Activated CD4-positive, CD25-positive, alpha-beta regulatory T cell (primary cell): Measurements from ENCODE around the gene OXA1L.
A peak's percentile ranks its signal among the peaks of the same experiment; 100 is the strongest.
"Not testable (repeated sequence)": the region's sequence is repeated elsewhere in the genome, so short reads cannot be mapped to it uniquely, and the experiment has no call there.

Experiments
- DNase-seq, 4 experiments: peaks; one replicate each; lab custom pipeline; 2025; lab: John Stamatoyannopoulos, UW

The OXA1L gene

DNA sequence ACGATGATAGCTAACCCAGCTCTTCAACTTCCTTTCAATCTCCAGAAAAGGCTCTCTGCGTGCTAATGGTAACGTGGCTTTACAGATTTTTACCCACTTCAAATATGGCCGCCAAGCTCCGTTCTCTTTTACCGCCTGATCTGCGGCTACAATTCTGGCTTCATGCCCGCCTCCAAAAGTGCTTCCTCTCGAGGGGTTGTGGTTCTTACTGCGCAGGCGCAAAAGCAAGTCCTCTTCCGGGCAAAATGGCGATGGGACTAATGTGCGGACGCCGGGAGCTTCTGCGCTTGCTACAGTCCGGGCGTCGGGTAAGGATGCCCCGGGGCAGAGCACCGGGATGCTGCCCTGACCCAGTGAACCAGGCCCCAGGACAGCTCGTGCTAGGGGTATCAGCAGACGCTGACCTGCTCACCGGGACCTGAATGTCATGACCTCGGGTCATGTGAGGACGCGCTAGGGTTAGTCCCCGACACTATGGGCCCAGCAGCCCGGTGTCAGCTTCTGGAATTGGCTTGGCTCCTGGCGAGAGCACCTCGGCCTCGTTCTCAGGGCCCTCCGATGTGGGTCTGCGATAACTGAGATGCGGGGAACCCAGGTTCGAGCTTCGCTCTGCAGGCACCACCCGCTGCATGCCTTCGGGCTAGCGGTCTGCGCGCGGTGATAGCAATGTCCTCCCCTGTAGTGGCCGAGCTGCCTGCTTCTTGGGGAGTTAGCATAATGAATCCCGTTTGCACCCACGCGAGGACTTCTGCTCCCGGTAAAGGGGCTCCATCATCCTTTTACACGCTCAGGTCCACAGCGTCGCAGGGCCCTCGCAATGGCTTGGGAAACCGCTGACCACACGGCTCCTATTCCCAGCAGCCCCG lies at the start of gene OXA1L:
Gene OXA1L, plus strand, starts transcription at position 232 of the 866 bp plus-strand sequence. Its CDS starts 14 bp downstream, at position 246.
- DNase-seq = peak; percentile 85 to 91 (median 86)

DNA sequence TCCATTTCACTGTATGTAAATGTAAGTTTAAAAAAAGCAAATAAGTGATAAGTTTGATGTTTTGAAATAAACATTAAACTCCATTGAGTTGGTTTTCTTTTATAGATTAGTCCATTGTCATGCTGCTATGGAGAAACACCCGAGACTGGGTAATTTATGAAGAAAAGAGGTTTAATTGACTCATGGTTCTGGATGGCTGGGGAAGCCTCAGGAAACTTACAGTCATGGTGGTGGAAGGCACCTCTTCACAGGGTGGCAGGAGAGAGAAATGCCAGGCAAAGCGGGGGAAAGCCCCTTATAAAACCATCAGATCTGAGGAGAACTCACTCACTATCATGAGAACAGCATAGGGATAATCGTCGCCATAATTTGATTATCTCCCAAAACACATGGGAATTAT lies 48.4 kb upstream of the OXA1L start:
- no peak for DNase-seq

DNA sequence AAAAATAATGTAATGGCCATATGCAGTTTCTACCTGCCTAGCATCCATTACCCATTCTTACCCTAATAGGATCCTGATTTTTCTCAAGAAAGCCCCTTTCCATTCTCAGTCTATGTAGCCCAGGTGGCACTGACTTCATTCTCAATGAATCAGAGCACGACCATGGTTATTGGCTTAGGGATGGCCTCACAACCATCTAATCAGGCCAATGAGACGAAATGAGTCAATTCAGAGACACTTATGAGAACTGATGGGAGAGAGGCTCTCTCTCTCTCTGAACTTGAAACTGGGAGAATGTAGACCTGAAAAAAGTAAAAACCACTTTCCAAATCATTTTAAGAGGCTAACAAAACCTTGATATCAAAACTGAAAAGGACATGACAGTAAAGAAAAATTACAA lies 45.3 kb upstream of the OXA1L start:
- DNase-seq = no peak

DNA sequence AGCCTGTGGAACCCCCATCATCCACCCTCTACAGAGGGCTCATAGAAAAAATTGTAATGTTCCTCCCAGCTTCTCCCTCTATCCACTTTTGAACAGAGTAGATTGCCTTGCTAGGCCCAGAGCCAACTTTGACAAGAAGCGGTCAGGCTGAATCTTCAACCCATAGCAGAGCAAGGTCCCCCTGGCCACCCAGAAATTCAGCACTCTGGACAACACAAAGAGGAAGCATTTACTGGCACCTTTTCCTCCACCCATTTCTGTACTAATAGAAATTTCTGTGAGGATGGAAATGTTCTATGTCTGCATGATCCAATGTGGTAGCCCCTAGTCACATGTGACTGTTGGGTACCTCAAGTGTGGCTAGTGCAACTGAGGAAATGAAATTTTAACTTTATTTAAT lies 42.7 kb upstream of the OXA1L start:
- DNase-seq = no peak

DNA sequence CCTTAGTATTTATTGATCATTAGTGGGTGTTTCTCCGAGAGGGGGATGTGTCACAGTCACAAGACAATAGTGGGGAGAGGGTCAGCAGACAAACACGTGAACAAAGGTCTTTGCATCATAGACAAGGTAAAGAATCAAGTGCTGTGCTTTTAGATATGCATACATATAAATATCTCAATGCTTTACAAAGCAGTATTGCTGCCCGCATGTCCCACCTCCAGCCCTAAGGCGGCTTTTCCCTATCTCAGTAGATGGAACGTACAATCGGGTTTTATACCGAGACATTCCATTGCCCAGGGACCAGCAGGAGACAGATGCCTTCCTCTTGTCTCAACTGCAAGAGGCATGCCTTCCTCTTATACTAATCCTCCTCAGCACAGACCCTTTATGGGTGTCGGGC lies 41.6 kb upstream of the OXA1L start:
- not testable (repeated sequence) for DNase-seq

DNA sequence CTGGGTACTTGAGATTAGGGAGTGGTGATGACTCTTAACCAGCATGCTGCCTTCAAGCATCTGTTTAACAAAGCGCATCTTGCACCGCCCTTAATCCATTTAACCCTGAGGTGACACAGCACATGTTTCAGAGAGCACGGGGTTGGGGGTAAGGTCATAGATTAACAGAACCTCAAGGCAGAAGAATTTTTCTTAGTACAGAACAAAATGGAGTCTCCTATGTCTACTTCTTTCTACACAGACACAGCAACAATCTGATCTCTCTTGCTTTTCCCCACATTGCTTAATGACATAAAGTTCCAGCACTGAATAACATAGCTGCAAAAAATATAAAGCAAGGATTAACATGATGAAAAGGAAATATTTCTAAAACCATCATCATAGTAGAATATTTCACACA lies 41.1 kb upstream of the OXA1L start:
- not testable (repeated sequence) for DNase-seq

DNA sequence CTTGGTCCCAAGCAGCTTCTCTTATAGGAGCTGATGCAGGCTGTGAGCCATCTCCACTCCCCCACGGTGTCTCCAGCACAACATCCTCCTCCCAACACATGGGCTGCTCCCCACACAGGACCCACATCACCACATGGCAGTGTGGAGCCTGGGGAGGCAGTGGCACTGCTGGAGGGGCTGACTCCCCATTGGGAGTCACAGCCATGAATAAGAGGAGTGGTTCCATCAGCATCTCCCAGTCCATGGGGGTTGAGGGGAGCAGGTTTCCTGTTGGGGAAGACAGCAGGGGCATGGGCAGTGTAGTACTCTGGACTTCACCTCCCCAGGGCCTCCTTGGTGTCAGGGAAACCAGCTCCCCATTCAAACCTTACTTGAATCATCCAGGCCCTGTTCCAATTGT lies 40.5 kb upstream of the OXA1L start:
- no peak for DNase-seq

DNA sequence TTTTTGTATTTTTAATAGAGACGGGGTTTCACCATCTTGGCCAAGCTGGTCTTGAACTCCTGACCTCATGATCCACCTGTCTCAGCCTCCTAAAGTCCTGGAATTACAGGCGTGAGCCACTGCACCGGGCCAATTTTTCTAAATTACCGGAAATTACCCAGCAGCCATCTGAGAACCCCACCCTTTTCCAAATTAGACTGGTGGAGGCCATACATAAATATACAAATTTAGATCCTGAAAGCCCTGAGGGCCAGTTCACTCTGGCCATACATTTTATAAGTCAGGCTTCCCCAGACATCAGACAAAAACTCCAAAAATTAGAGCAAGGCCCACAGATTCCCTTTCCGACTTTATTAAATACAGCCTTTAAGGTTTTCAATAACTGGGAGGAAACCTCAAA lies 34.4 kb upstream of the OXA1L start:
- DNase-seq = not testable (repeated sequence)

DNA sequence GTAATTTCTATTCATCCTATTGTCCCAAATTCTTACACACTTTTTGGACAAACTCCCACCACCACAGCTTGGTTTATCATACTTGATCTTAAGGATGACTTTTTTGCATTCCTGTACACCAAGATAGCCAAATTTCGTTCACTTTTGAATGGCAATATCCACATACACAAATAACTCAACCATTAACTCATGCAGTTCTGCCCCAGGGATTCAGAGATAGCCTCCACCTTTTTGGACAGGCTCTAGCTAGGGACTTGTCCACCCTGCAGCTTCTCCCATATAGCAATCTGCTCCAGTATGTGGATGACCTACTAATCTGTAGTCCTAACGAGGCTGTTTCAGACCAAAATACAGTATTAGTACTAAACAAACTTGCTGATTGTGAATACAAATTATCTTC lies 32.7 kb upstream of the OXA1L start:
- no peak for DNase-seq

DNA sequence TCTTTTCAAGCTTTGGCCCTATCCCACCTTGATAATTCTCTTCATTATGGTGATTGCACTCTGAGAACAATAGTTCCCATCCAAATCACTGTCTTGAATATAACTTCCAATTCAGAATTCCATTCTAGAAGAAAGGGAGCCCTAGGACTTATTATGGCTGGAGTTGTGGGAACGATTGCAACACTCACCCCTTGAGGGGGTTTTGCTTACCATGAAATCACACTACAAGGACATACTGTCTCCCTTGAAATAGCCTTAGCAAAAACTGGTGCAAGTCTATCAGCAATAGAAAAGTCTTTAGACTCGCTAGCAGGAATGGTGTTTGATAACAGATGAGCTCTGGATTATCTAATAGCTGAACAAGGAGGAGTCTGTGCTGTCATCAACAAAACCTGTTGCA lies 31.4 kb upstream of the OXA1L start:
- DNase-seq = no peak

DNA sequence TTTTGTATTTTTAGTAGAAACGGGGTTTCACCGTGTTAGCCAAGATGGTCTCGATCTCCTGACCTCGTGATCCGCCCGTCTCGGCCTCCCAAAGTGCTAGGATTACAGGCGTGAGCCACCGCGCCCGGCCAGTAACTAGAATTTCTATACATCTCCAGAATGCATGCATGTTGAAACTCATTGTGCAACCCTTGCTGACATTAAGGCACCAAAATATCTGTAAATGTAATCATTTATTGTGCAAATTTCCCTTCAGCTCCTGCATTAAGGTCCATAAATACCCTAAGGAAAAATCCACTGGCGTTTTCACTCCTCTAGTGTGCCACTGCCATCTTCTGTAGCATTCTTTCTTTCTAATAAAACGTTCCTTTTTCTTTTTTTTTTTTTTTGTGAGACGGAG lies 30.1 kb upstream of the OXA1L start:
- not testable (repeated sequence) for DNase-seq

DNA sequence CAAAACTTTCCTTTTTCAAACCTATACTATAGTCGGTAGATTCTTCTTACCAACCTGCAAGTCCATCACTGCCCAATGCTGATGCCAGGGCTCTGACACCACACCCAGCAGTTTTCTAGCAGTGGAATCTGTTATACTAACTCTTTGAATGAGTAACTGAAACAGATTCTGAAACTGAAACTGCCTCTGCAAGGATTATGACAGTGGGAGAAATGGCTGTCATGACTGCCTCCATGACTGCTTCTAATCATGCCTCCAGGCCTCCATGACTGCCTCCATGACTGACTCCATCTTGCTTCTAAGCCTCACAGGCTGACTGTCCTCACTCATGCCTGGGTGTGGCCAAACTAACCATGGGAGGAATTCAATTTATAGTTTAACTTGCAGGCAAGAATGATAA lies 29.4 kb upstream of the OXA1L start:
- no peak for DNase-seq

DNA sequence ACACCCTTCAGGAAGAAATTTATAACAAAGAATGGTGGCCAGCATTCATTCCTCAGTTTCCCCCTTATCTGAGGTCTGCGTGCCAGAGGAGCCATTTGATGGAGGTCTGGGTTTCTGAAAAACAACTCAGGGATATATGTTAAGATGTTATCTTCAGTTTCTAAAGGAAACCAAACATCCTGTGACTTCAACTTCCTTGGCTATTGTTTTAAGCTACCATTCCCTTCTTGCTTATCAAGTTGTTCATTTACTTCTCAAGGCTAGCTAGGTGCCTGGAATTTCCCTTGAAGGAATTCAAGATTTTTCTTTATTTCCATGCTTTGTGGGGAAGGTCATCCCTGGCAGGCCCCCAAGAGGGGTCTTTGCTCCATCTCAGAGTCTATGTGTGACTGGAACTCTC lies 27.1 kb upstream of the OXA1L start:
- DNase-seq = no peak

DNA sequence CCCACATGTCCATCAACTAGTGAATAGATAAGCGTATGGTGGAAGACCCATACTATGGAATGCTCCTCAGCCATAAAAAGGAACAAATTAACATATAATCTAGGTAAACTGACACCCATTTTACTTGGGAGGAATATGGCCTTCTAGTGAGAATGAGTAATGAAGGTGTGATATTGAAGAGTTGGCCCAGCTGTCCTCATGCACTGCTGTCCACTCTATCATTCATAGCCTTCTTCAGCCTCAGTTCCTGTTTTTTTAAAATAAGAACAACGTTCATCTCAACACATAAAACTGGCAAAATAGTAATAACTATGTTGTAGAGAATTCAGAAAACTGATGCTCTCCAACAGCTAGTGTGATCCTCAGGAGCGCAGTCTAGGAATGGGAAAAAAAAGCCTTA lies 26.5 kb upstream of the OXA1L start:
- DNase-seq = no peak

DNA sequence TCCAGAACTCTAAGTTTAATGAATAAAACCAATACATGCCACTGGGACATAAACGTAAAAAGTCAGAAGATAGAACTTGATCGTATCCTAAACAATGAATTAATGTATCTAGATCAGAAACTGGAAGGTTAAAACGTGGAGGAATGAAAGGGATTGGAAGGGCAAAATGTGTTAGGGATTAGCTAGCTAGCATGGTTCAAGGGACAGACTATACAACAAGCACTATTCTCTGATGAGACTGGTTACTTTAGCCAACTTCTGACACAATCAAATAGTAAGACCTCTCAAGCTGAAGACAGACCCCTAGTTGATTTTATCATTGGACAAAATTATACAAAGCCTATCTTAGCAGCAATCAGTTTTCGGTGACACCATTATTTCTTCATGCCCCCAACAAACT lies 18.7 kb upstream of the OXA1L start:
- no peak for DNase-seq

DNA sequence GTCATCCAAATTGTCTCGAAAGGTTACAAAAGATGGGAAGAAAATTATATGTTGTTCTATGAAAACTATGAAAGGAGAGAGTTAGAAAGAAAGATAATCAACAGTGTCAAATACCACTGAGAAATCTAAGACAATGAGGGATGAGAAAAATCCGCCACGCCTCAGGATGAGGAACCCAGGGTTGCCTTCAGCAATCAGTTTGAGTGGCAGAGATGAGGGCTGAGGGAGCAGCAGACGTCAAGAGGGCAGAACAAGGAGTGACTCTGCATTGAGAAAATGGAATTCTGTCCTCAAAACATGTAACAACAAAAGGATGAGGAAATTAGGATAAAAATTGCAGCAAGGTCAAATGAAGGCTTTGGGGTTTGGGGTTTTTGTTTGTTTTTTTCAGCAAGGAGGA lies 18.3 kb upstream of the OXA1L start:
- DNase-seq = no peak

DNA sequence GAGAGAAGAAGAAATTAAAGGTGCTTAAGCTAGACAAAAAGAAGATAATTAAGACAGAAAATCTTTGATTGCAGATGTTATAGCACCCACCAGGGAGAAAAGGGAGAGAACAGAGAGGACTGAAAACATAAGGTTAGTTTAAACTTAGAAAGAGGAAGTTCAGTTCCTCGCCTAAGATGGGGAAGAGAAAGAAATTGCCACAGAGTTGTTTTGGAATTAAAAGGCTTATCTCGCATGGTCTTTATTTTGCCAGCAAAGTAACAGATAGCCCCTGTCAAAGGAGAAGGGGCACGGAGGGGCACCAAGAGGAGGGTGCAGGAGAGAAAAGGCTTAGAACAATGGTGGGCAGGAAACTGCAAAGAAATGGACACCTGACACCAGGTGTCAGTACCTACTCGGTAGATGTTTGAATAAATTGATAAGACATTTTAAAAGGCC lies 17.8 kb upstream of the OXA1L start:
- no peak for DNase-seq

DNA sequence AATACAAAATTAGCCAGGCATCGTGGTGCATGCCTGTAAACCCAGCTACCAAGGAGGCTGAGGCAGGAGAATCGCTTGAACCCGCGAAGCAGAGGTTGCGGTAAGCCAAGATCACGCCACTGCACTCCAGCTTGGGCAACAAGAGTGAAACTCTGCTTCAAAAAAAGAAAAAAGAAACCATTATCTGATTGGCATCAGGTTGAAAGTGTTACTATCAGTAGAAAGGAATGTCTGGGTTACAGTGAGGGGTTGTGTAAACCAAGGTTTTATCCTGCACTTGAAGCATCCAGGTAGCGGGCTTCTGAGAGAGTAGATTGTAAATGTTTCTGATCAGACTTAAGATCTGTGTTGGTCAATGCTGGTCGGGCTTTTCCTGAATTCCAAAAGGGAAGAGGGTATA lies 14.1 kb upstream of the OXA1L start:
- no peak for DNase-seq

DNA sequence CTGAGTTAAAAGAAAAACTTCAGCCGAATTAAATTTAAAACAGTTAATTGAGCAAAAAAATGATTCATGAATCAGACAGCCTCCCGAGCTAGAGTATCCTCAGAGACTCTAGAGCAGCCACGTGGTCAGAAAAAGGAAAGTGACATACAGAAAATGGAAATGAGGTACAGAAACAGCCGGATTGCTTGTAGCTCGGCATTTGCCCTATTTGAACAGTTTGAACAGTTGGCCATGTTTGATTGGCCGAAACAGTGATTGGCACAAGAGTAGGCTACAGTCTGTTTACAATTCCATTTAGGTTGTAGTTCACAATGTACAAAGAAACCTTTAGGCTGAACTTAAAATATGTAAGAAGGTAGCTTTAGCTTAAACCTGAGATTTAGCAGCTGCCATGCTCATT lies 12.9 kb upstream of the OXA1L start:
- DNase-seq = no peak

DNA sequence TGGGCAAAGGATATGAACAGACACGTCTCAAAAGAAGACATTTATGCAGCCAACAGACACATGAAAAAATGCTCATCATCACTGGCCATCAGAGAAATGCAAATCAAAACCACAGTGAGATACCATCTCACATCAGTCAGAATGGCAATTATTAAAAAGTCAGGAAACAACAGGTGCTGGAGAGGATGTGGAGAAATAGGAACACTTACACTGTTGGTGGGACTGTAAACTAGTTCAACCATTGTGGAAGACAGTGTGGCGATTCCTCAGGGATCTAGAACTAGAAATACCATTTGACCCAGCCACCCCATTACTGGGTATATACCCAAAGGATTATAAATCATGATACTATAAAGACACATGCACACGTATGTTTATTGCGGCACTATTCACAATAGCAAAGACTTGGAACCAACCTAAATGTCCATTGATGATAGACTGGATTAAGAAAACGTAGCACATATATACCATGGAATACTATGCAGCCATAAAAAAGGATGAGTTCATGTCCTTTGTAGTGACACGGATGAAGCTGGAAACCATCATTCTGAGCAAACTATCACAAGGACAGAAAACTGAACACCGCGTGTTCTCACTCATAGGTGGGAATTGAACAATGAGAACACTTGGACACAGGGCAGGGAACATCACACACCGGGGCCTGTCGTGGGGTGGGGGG lies 8.4 kb upstream of the OXA1L start:
- DNase-seq = not testable (repeated sequence)

DNA sequence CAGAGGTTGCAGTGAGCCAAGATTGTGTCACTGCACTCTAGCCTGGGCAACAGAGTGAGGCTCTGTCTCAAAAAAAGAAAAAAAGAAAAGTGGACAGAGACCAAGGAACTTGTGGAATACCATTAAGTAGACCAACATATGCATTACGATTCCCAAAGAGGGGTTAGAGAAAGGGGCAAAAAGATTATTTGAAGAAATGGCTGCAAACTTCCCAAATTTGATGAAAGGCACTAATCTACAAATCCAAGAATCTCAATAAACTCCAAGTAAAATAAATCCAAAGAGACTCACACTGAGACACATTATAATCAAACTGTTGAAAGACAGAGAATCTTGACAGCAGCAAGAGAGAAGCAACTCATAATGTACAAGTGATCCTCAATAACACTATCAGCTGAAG lies 4.8 kb upstream of the OXA1L start:
- no peak for DNase-seq

DNA sequence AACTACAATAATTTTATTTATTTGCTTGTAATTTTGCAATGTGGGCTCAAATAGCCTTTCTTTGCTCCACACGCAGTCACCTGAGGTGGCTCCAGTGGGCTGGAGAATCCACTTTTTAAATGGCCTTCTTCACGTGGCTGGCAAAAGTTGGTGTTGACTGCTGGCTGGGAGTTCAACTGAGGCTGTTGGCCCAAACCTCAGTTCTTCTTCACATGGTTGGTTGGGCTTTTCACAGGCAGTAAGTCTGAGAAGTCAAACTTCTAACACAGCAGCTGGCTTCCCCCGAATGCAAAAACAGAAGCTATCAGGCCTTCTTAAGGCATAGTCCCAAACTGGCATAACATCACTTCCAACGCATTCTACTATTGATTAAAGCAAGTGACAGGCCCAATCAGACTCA lies 2.1 kb upstream of the OXA1L start:
- no peak for DNase-seq

DNA sequence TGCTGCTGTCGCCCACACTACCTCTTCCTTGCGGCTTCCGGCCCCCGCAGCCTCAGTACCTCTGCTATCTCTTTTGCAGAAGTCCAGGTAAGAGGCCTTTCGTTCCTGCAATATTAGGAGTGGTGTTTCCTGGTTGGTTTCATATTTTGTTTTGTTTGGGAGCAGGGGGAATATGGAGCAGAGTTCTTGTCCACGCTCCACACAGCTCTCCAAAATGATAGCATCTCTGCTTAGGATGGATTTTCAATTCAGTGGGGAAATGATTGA lies 768 bp downstream of the OXA1L start:
- DNase-seq = no peak

DNA sequence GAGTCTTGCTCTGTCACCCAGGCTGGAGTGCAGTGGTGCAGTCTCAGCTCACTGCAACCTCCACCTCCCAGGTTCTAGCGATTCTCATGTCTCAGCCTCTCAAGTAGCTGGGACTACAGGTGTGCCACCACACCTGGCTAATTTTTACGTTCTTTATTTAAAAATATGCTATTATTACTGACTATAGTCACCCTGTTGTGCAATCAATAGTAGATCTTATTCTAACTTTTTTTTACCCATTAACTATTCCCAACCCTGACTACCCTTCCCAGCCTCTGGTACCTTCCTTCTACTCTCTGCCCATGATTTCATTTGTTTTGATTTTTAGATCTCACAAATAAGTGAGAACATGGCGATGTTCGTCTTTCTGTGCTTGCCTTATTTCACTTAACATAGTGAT lies 2.5 kb downstream of the OXA1L start:
- no peak for DNase-seq
